ENCODE results near the gene ARHGAP33.

ARHGAP33 gene

GRCh38 chr19:35745328-35746086, 29.9 kb upstream of the ARHGAP33 start, which contains the start of the genes PSENEN and U2AF1L4:
Gene PSENEN (plus strand): TSS chr19:35745651. CDS start chr19:35745931, 280 bp downstream.
Gene U2AF1L4 (minus strand): TSS chr19:35745418. CDS start chr19:35745391, 27 bp downstream.
- TF ChIP-seq CTCF (IDR thresholded peaks at IDR 0.05; ENCODE audit: control insufficient read depth, insufficient read depth, low read depth, low read length, missing control alignments), result no peak

GRCh38 chr19:35746087-35746462, 29.3 kb upstream of the ARHGAP33 start:
- no peak for DNase-seq (ENCODE audit: low read depth)
- TF ChIP-seq CTCF (IDR thresholded peaks at IDR 0.05; ENCODE audit: control insufficient read depth, insufficient read depth, low read depth, low read length, missing control alignments), result no peak
- peak overlapping the region; percentile 85 for H3K4me3 ChIP-seq (ENCODE audit: control insufficient read depth, low read depth, low read length)

More at GRCh38 chr19:35745328-35746086, 29.9 kb upstream of the ARHGAP33 start, which contains the start of the genes PSENEN and U2AF1L4:
- DNase-seq (ENCODE audit: low read depth), result peak; percentile 99
- peak within 1 kb of the TSS; percentile 85 for H3K4me3 ChIP-seq (ENCODE audit: control insufficient read depth, low read depth, low read length)

- H3K4me3 ChIP-seq (ENCODE audit: control insufficient read depth, low read depth, low read length), result peak overlapping the region; percentile 85
- no peak for DNase-seq (ENCODE audit: low read depth)
- TF ChIP-seq CTCF (IDR thresholded peaks at IDR 0.05; ENCODE audit: control insufficient read depth, insufficient read depth, low read depth, low read length, missing control alignments), result no peak
Measured at GRCh38 chr19:35746531-35746930, 28.8 kb upstream of the ARHGAP33 start.

- peak; percentile 98 for DNase-seq (ENCODE audit: low read depth)
- TF ChIP-seq CTCF (IDR thresholded peaks at IDR 0.05; ENCODE audit: control insufficient read depth, insufficient read depth, low read depth, low read length, missing control alignments), result no peak
- H3K4me3 ChIP-seq (ENCODE audit: control insufficient read depth, low read depth, low read length), result peak within 1 kb of the TSS; percentile 76
Measured at GRCh38 chr19:35748106-35749020, 27.0 kb upstream of the ARHGAP33 start, which contains the start of gene LIN37. Gene LIN37 (plus strand): TSS chr19:35748576. CDS start chr19:35748725, 149 bp downstream.

GRCh38 chr19:35750167-35750566, 25.2 kb upstream of the ARHGAP33 start:
- no peak overlapping the region for H3K4me3 ChIP-seq (ENCODE audit: control insufficient read depth, low read depth, low read length)
- no peak for TF ChIP-seq CTCF (IDR thresholded peaks at IDR 0.05; ENCODE audit: control insufficient read depth, insufficient read depth, low read depth, low read length, missing control alignments)
- no peak for DNase-seq (ENCODE audit: low read depth)
